HG03354 (cell line): Measurements from ENCODE around the gene BAHCC1.

Experiments used
- ATAC-seq: cut with Tn5 transposase; IDR thresholded peaks from one replicate; pipeline ENCODE4 v1.9.1; 2021; ENCODE audit warnings: mild to moderate bottlenecking; ENCODE audit not compliant: unreplicated experiment, poor library complexity, severe bottlenecking

BAHCC1 gene

DNA sequence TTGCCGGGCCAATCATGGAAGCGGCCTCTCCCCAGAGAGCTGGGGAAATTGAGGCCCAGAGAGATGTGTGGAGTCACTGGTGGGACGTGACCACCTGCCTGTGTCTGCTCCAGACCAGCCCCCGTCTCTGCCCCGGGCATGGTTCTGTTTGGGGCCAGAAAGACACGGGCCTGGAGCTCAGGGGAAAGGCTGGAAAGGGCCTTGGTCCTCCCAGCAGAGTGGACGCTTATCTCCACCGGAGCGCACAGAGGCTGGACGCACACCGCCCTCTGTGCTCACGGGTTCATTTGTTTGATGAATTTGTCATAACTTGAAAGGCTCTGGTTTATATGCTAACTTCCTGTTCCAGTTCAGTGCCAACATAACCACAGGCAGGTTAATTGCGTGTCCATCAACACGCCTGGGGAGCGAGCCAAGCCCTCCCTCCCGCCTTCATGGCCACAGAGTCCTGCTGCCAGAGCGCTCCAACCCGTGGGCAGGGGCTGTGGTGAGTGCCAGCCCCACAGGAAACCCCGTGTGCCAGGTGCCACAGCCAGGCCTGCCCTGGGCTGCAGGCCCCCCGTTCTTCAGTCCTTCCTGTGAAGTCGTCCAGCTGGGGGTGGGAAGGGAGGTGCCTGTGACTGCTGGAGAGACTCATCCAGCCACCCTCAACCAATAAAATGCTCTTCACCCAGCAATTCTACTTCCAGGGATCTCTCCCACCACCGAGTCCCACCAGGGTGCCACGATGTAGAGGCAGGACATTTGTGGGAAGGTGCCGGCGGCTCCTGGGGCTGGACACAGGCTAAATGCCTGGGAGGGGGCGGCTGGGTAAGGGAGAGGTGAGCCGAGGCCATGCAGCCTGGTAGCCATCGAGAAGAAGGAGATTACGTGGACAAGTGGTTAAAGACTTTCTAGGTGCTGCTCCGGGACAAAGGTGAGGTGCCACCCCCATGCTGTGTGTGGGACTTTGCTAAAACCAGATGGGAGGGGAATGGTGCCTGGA lies 29.4 kb upstream of the BAHCC1 start:
- no peak for ATAC-seq

DNA sequence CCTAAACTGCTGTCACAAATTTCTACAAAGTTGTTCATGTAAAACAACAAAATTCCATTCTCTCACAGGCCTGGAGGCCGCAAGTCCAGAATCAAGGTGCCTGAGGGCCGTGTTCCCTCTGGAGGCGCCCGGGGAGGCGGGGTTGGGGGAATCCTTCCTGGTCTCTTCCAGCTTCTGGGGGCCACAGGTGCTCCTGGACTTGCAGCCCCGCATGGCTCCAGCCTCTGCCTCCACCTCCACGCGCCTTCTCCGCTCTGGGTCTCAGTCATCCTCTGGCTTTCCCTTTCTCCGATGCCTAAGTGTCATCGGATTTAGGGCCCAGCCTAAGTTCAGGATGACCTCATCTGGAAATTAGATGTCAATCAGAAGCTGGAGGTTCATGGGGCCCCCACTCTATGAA lies 28.6 kb upstream of the BAHCC1 start:
- no peak for ATAC-seq

DNA sequence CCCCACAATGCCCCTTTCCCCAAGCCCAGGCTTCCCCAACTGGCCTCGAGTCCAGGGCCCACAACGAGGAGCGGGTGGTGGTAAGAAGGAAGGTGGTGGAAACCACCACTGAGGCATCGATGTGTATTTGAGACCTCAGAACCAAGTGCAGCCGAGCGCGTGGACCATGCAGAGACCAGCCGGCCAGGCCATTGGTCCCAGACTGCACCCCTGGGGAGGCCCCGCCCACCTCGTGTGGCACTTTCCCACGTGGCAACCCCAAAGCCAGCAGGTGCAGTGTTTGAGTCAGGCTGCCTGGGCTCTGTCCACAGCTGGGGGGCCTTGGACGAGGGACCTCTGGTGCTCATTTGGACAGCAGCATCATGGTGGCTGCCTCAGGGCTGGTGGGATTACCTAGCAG lies 28.1 kb upstream of the BAHCC1 start:
- no peak for ATAC-seq

DNA sequence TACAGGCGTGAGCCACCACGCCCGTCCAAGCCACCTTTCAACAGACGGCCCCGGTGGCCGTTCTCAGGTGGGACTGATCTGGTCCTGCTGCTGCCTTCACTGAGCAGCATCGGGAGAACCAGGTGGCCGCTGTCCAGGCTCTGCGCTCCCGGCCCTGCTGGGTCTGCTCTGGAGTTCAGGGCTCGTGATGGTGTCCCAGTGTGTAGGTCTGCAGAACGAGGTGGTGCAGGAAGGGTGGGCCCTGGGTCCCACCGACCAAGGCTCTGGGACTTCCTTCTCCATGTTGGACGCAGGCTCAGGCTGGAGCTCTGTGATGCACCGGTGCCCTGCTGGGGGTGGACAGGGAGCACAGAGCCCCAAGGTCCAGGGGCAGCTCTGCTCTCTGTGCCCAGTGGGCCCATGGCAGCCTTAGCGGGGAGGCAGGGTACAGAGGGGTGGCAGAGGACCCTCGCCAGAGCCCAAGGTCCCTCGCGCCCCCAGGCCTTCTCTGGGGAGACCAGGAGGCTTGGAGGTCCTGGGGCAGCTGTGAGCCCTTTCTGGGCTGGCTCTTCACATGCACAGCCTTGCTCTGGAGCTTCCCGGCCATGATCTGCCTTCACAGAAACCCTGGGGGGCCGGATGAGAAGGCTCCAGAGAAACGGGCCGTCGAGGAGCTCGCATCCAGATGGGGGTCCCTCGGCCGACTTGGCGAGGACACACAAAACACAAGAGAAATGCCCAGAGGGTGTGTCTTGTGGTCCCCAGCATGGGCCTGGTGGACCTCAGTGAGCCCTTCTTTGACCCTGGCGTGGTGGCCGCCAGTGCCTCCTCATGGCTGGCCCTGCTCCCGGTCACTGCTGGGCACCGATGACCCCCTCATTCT lies 26.9 kb upstream of the BAHCC1 start:
- no peak for ATAC-seq

DNA sequence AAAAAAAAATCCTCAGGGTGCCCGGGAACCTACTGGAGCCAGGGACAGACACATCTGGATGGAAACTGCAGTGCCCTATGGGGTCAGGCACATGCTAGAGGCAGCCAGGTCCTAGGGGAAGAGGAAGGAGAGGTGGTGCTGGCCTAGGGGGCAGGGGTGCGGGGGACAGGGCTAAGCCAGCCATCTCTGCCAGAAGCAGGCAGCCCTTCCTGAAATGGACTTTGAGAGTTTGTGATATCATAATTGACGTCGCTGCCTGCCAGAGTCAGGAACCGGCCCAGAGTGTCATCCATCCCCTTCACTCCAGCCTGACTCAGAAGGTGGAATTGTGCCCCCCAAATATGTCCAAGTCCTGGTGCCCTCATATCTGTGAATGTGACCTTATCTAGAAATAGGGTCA lies 25.0 kb upstream of the BAHCC1 start:
- ATAC-seq, result no peak

DNA sequence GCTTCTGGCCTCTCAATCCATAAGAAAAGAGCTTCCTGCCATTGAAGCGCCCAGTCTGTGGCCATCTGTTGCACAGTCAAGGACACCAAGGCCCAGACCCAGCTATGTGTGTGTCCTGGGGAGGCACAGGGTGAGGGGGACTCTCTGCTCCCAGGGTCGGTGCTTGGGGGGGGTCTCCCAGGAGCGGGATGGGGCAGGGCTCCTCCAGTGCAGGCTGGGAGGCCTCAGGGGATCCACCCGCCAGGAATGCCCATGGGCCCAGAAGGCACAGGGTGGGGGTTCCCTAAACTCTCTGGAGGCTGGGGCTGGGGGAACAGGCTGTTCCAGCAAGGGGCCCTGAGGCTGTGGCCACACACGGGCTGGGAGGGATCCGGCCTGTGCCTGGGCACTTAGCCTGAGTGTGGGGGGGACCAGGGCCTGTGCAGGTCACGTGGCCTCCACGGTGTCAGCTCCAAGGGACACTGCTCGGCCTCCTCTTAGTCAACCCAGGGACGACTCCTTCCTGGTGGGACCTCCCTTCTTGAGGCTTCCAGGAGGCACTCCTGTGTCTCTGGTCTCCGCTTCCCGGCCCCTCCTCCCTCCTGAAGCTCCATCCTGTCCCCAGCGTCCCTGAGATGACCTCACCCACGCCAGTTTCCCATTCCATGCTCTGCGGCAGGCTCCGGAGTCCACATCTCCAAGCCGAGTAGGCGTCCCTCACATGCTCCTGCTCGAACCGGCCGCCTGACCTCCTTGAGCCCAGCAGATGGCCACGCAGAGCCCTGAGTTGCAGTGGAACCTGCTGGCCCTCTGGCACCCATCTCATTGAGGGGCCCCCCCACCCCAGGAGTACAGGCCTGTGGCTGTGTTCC lies 23.1 kb upstream of the BAHCC1 start:
- ATAC-seq, result no peak

DNA sequence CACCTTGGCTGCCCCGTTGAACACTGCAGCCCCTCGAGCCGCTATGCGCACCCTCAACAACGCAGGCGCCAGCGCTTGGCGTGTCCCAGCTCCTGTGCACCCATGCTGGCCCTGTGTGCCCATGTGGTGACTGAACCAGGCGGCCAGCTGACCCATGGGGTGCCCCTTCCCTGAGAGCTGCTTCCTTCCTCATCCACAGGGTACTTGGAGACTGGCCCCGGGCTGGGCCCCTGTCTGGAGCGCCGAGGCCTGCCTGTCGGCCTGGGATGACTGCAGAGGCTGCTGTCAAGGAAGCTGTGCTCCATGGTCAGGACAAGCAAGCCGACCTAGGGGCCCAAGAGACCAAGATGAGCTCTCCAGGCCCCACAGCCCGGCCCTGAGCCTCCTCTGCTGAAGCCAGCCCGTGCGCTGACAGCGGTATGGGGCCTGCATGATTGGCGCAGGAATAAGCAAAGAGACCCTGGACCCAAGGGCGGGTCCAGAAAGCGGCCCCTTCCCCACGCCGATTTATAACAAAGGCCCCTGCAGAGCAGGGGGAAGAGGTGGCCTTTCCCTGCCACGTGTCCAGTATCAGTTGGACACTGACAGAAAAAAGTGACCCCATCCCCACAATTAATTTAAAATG lies 21.6 kb upstream of the BAHCC1 start:
- ATAC-seq, result no peak

DNA sequence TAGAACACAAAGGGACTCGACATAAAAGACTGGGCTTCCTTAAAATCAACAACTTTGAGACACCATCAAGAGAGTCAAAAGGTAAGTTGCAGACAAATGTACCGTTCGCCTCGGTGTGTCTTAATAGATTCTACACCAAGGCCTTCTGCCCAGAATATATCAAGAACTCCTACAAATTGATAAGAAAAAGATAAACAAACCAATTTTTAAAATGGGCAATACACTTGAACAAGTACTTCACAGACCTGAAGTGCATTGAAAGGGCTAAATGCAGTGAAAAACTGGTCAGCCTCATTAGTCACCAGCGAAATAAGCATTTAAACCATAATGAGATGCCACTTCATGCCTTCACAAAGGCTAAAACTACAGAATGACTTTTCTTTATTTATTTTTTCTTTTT lies 20.4 kb upstream of the BAHCC1 start:
- no peak for ATAC-seq

DNA sequence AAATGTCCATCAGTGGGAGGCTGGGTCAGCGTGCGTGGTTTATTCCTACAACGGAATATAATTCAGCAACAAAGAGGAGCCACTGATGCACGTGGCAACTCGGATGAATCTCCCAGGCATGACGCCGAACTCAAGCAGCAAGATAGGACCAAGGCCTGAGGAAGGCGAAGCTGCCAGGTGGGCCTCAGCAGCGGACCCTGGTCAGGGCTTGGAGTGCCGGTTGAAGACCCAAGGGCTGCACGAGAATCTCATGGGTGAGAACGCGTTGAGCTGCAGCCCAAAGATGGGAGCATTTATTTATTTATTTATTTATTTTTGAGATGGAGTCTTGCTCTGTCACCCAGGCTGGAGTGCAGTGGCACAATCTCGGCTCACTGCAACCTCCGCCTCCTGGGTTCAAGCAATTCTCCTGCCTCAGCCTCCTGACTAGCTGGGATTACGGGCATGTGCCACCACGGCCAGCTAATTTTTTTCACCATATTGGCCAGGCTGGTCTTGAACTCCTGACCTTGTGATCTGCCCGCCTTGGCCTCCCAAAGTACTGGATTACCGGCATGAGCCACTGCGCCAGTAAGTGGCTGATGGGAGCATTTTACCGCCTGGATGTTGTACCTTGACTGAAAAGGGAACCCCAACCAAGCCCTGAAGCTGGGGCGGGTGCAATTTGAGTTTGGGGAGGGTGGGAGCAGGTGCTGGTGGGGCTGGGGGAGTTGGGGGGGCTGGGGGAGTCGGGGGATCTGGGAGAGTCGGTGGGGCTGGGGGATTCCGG lies 18.1 kb upstream of the BAHCC1 start:
- ATAC-seq, result no peak

DNA sequence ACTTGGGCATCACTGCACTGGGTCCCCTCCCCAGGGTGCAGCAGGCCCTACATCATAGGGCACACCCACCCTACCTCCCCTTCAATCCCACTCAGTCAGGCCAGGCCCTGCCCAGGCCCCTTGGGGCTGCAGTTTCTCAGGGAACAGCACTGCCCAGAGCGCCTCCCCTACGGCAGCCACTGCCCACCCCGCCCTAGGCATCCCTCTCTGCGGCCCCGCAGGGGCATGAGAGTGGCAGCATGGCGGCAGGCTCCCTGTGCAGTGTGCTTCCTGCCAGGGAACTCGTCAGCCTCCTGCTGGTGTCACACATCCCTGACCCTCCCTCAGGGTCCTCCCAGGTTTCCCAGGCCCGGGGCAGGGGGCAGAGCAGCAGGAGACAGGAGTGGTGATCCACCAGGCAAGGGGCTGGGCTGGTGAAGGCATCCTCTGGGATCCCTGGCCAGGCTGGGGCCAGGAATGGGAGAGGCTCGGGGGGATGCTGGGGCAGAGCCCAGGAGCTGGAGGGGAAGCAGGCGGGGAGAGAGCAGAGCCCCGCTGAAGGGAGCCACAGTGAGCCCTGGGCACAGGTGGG lies 16.2 kb upstream of the BAHCC1 start:
- no peak for ATAC-seq

DNA sequence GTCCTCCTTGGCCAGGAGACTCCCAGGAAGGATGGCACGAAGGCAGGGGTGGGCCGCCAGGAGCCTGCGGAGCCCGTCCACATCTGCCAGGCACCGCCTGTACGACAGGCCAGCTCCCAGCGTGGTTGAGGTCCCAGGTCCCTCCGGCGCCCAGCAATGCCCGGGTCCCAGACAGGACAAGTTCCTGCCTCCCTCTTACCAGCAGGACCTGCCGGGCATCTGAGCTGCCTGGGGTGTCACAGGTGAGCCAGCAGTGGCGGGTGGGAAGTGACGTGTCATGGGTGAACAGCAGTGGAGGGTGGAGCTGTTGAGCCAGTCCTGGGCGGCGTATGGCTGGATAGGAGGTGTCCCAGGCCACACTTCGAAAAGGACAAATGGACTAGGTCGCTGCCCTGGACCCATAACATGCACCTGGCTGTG lies 15.7 kb upstream of the BAHCC1 start:
- no peak for ATAC-seq

DNA sequence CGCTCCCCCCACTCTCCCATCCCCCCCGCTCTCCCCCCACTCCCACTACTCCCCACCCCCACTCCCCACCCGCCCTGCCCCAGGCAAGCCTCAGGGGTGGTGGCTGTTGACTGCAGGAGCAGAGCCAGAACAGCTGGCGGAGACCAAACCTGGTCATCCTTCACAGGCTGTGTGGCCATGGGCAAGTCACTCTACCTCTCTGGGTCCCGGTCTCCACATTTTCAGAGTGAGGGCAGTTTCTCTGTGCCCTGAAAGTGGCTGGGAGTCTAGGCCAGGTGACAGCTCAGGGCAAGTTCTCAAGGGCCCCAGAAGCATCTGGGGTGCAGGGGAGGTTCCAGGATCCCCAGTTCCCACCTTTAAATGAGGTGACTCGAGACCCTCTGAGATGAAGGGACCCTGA lies 15.1 kb upstream of the BAHCC1 start:
- no peak for ATAC-seq

DNA sequence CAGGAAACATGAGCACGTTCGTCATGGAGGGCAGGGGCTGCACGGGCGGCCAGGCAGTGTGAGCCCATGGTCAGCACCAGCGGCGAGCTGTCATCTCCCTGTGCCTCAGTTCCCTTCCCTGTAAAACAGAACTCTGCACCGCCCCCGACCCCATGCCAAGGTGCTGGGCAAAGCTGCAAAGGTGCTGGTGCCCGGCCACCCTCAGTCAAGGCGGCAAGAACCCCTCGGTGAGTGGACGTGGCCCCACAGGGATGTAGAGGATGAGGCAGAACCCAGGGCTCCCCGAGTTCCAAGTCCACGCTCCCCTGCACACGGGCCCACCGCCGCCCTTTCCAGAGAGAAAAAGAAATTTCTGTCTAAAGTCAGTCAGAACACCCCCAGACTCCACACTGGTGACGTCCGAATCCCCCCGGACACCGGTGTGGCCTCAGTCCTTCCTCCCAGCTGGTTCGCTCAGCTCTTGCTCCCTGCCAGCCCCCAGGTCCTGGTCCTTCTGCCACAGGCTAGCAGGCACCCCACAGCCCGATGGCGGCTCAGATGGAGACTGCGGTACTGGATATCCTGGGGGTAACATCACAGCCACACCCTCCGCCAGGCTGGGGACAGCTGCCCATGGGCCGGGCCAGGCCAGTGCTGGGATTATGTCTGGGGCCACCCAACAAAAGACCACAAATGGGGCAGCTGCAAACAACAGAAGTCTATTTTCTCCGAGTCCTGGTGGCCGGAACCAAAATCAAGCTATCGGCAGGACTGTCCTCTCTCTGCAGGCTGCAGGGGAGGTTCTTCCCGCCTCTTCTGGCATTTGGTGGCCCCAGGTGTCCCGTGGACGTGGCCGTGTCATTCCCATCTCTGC lies 14.4 kb upstream of the BAHCC1 start:
- ATAC-seq, result no peak

DNA sequence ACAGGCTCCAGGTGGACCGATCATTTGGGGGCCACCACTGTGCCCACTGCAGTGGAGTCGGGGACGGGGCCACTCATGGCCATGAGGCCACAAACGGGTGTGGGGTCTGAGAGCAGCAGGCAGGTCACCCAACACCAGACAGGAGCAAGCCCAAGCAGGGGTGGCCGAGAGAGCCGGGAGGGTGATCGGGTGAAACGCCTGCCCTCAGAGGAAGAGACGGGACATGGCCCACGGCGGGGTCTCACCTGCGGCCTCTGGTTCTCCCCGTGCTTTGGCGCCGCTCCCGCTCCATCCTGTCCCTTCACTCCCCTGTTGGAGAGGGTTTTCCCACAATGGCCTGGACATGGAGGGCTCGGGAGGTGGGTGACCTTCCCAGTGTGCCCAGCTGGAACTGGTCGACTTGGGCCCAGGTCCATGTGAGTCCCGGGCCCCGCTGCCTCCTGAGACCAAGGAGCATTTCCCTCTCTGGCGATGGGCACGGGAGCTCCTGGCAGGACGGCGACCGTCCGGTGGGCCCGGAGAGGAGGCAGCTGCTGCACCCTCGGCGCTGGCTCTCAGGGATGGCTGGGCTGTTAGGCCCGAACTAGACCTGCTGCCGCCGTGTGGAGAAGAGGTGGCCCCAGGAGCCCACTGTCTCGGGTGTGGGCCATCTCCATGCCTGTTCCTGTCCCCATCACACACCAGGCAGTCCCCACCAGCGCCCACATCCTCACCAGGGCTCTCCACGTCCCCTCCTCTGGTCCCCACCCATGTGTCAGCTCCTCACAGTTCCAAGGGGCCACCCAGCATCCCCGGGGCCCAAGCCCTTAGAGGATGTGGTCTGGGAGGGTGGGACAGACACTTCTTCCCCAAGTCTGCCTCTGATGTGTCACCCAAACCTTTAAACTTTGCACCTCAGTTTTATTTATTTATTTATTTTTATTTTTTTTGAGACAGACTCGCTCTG lies 13.4 kb upstream of the BAHCC1 start:
- no peak for ATAC-seq

DNA sequence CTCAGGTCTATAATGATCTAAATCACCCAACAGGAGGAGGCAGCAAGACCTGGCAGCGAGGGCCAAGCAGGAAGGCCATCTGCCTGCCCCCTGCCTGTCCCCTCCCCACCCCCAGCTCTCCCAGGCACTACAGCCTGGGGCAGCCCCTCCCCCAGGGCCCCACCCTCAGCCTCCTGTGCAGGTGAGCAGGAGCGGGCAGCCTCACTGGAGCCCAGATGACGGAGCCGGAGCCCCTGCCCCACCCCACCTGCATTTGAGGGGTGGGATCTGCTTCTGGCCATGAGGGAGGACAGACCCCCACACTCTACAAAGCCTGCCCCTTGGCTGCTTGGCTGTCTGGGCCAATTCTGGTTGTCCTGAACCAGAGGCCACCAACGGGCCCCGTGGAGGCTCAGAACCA lies 12.4 kb upstream of the BAHCC1 start:
- ATAC-seq, result no peak
